Astrocyte (in vitro differentiated cells and primary cell): ENCODE data around the gene TOMM70. TPM values are rescaled to one million over a fixed set of nuclear protein-coding genes. Genes with fewer than 3 reads are reported as not detected.
"Not testable (repeated sequence)": the region's sequence is repeated elsewhere in the genome, so short reads cannot be mapped to it uniquely, and the experiment has no call there.

Source experiments
- DNase-seq: peaks from one replicate; pipeline ENCODE4 v3.0.0-alpha.2; 2010; ENCODE audit warnings: low read depth
- FAIRE-seq: peaks from 2 replicates; lab custom pipeline; 2011; peaks lifted over from hg19 to GRCh38; lab: Jason Lieb, UNC
- H2AFZ ChIP-seq: 2 replicates; pipeline ENCODE4 v1.6.0; 2012; ENCODE audit warnings: low read depth, low read length, inconsistent platforms
- H3K27ac ChIP-seq: 2 replicates; pipeline ENCODE4 v1.5.1; 2011; ENCODE audit warnings: low read depth, low read length, inconsistent platforms
- H3K27me3 ChIP-seq: 2 replicates; pipeline ENCODE4 v1.6.0; 2011; ENCODE audit warnings: low read length, inconsistent platforms; ENCODE audit not compliant: insufficient read depth
- H3K36me3 ChIP-seq: 2 replicates; pipeline ENCODE4 v1.5.1; 2011; ENCODE audit warnings: low read length, inconsistent platforms; ENCODE audit not compliant: insufficient read depth
- H3K4me1 ChIP-seq: 2 replicates; pipeline ENCODE4 v1.5.1; 2011; ENCODE audit warnings: low read length, inconsistent platforms; ENCODE audit not compliant: insufficient read depth
- H3K4me2 ChIP-seq: 2 replicates; pipeline ENCODE4 v1.6.0; 2012; ENCODE audit warnings: low read length, inconsistent platforms
- H3K4me3 ChIP-seq: 2 replicates; pipeline ENCODE4 v1.5.1; 2011; ENCODE audit warnings: low read depth, mild to moderate bottlenecking, low read length, inconsistent platforms; ENCODE audit not compliant: insufficient read depth
- H3K79me2 ChIP-seq: 2 replicates; pipeline ENCODE4 v1.6.0; 2012; ENCODE audit warnings: mild to moderate bottlenecking, low read length, inconsistent platforms; ENCODE audit not compliant: insufficient read depth
- H3K9ac ChIP-seq: 2 replicates; pipeline ENCODE4 v1.6.0; 2012; ENCODE audit warnings: mild to moderate bottlenecking, low read length, inconsistent platforms
- H3K9me3 ChIP-seq: 2 replicates; pipeline ENCODE4 v1.5.1; 2012; ENCODE audit warnings: low read depth, mild to moderate bottlenecking, low read length, inconsistent platforms; ENCODE audit not compliant: insufficient read depth
- H4K20me1 ChIP-seq: 2 replicates; pipeline ENCODE4 v1.6.0; 2012; ENCODE audit warnings: low read length, inconsistent platforms; ENCODE audit not compliant: insufficient read depth
- H3K27ac Mint-ChIP-seq: one replicate; pipeline ENCODE4 v1.8.0; 2021; ENCODE audit warnings: mild to moderate bottlenecking, mixed read lengths; ENCODE audit not compliant: unreplicated experiment
- H3K27me3 Mint-ChIP-seq: one replicate; pipeline ENCODE4 v1.8.0; 2021; ENCODE audit warnings: low read depth, mixed read lengths; ENCODE audit not compliant: unreplicated experiment
- H3K36me3 Mint-ChIP-seq: one replicate; pipeline ENCODE4 v1.8.0; 2021; ENCODE audit warnings: low read depth, mixed read lengths; ENCODE audit not compliant: unreplicated experiment
- H3K4me1 Mint-ChIP-seq: one replicate; pipeline ENCODE4 v1.8.0; 2021; ENCODE audit warnings: low read depth, mixed read lengths; ENCODE audit not compliant: unreplicated experiment
- H3K4me3 Mint-ChIP-seq: one replicate; pipeline ENCODE4 v1.8.0; 2021; ENCODE audit warnings: mild to moderate bottlenecking, moderate library complexity, mixed read lengths; ENCODE audit not compliant: unreplicated experiment
- H3K9me3 Mint-ChIP-seq: one replicate; pipeline ENCODE4 v1.8.0; 2021; ENCODE audit warnings: mild to moderate bottlenecking, mixed read lengths; ENCODE audit not compliant: unreplicated experiment
- CTCF ChIP-seq: IDR thresholded peaks from 2 replicates; pipeline ENCODE4 v1.5.1; 2011; ENCODE audit warnings: low read depth, mild to moderate bottlenecking, inconsistent platforms, low read length, moderate library complexity; ENCODE audit not compliant: insufficient read depth
- EZH2 ChIP-seq: IDR thresholded peaks from 2 replicates; pipeline ENCODE4 v1.6.1; 2012; ENCODE audit warnings: mild to moderate bottlenecking, low read length, inconsistent platforms; ENCODE audit not compliant: insufficient read depth
- total RNA-seq: library from RNA; stranded (reverse); gene quantifications from 2 replicates; pipeline ENCODE4 v1.2.1, GENCODE V29; 2021

Gene TOMM70
- total RNA-seq, 1 donor from 2014 or later, result 48.9 TPM

GRCh38 chr3:100352296-100353231 is 48.3 kb downstream of the TOMM70 start:
- no peak for TF ChIP-seq CTCF
- TF ChIP-seq EZH2, result no peak
- Histone ChIP-seq H3K27ac (no peak overlapping the region), H3K36me3 (peaks cover 45% of the 10 kb centered on the region), H3K79me2 (no peaks in the 10 kb centered on the region), H3K9me3 (no peaks in the 10 kb centered on the region), H4K20me1 (peaks cover 5% of the 10 kb centered on the region), H3K4me2 (no peak overlapping the region), H3K27me3 (no peaks in the 10 kb centered on the region), H2AFZ (no peak overlapping the region), H3K4me3 (no peak overlapping the region), H3K9ac (no peak overlapping the region), H3K4me1 (no peaks in the 10 kb centered on the region)
- DNase-seq (no peak), FAIRE-seq (no peak)
- Mint-ChIP-seq H3K4me3 (no peak overlapping the region), H3K4me1 (peaks cover 9% of the 10 kb centered on the region), H3K27ac (peak overlapping the region; percentile 47), H3K9me3 (peaks cover 8% of the 10 kb centered on the region), H3K36me3 (peaks cover 37% of the 10 kb centered on the region), H3K27me3 (no peaks in the 10 kb centered on the region)

GRCh38 chr3:100351770-100352169 is 49.1 kb downstream of the TOMM70 start:
- H4K20me1 ChIP-seq, H3K4me2 ChIP-seq, H3K27me3 ChIP-seq, H3K4me3 Mint-ChIP-seq, H3K4me1 Mint-ChIP-seq, H3K27ac ChIP-seq, H3K27ac Mint-ChIP-seq, FAIRE-seq, H2AFZ ChIP-seq, H3K27me3 Mint-ChIP-seq, H3K4me3 ChIP-seq, H3K9me3 Mint-ChIP-seq, H3K9ac ChIP-seq, H3K9me3 ChIP-seq, H3K79me2 ChIP-seq, DNase-seq, H3K4me1 ChIP-seq: not testable (repeated sequence)
- peaks cover 46% of the 10 kb centered on the region for H3K36me3 ChIP-seq
- peaks cover 42% of the 10 kb centered on the region for H3K36me3 Mint-ChIP-seq

GRCh38 chr3:100348727-100349126 is 52.2 kb downstream of the TOMM70 start:
- Mint-ChIP-seq H3K27ac (no peak overlapping the region), H3K4me3 (no peak overlapping the region), H3K9me3 (peaks cover 8% of the 10 kb centered on the region), H3K36me3 (peaks cover 44% of the 10 kb centered on the region), H3K4me1 (peaks cover 9% of the 10 kb centered on the region), H3K27me3 (no peaks in the 10 kb centered on the region)
- H3K4me2 ChIP-seq, result no peak overlapping the region
- no peak for FAIRE-seq
- no peaks in the 10 kb centered on the region for H4K20me1 ChIP-seq
- TF ChIP-seq EZH2 (no peak), CTCF (no peak)
- no peak overlapping the region for H3K27ac ChIP-seq
- no peaks in the 10 kb centered on the region for H3K79me2 ChIP-seq
- no peak overlapping the region for H3K4me3 ChIP-seq
- H3K4me1 ChIP-seq, result no peaks in the 10 kb centered on the region
- H3K27me3 ChIP-seq, result no peaks in the 10 kb centered on the region
- H3K9ac ChIP-seq, result no peak overlapping the region
- no peak for DNase-seq
- no peaks in the 10 kb centered on the region for H3K9me3 ChIP-seq
- no peak overlapping the region for H2AFZ ChIP-seq
- peaks cover 42% of the 10 kb centered on the region for H3K36me3 ChIP-seq
